Progenitor cell of endocrine pancreas (in vitro differentiated cells): ENCODE data around the gene SLC25A27. TPM values are rescaled to one million over a fixed set of nuclear protein-coding genes. Genes with fewer than 3 reads are reported as not detected.
"Not testable (repeated sequence)": the region's sequence is repeated elsewhere in the genome, so short reads cannot be mapped to it uniquely, and the experiment has no call there.

Experiments
- DNase-seq: peaks from one replicate; pipeline ENCODE4 v3.0.0; 2021; ENCODE audit warnings: low spot score; ENCODE audit not compliant: unreplicated experiment
- H3K27ac Mint-ChIP-seq: 2 replicates; pipeline ENCODE4 v1.8.0; 2021; ENCODE audit warnings: mild to moderate bottlenecking, moderate library complexity, mixed read lengths
- H3K27me3 Mint-ChIP-seq: 2 replicates; pipeline ENCODE4 v1.8.0; 2021; ENCODE audit warnings: mixed read lengths
- H3K36me3 Mint-ChIP-seq: 2 replicates; pipeline ENCODE4 v1.8.0; 2022; ENCODE audit warnings: mixed read lengths; ENCODE audit not compliant: insufficient read depth
- H3K4me1 Mint-ChIP-seq: 2 replicates; pipeline ENCODE4 v1.8.0; 2021; ENCODE audit warnings: low read depth, mixed read lengths
- H3K4me3 Mint-ChIP-seq: 2 replicates; pipeline ENCODE4 v1.8.0; 2021; ENCODE audit warnings: low read depth, mild to moderate bottlenecking, moderate library complexity, mixed read lengths
- H3K9me3 Mint-ChIP-seq: 2 replicates; pipeline ENCODE4 v1.8.0; 2021; ENCODE audit warnings: low read depth, mixed read lengths
- total RNA-seq: library from RNA; stranded (reverse); gene quantifications from 2 replicates; pipeline ENCODE4 v1.2.1, GENCODE V29; 2021
- TF ChIP-seq, protein P1 (sequence below): fragments of 200-600 bp; sonication (generic); IDR thresholded peaks from one replicate; pipeline ENCODE4 v1.5.0; 2021; ENCODE audit warnings: antibody characterized with exemption, mild to moderate bottlenecking; ENCODE audit not compliant: unreplicated experiment

SLC25A27 gene
- total RNA-seq, 1 donor from 2014 or later = 31.9 TPM

DNA sequence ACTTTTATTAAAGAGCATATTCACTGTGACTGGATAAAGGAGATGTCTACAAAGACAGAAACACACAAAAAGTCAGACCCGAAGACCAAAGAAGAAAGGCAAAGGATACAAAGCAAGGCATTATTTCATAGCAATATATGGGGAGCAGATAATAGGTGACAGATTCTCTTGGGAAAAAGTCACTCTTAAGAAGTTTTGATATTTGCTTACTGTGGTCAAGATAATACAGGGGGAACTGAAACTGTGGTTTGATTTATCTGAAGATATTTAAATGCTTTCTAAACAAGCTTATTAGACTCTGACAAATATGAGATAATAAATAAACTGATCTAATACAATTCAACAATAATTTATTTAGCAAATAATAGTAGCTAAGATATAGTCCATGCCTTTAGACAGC, 14.8 kb upstream of the SLC25A27 start:
- peaks cover 3% of the 10 kb centered on the region for H3K9me3 Mint-ChIP-seq
- no peak overlapping the region for H3K4me3 Mint-ChIP-seq
- H3K4me1 Mint-ChIP-seq = peaks cover 17% of the 10 kb centered on the region
- peaks cover 3% of the 10 kb centered on the region for H3K36me3 Mint-ChIP-seq
- no peak overlapping the region for H3K27ac Mint-ChIP-seq
- no peaks in the 10 kb centered on the region for H3K27me3 Mint-ChIP-seq
- no peak for DNase-seq
- TF ChIP-seq, protein P1, sequence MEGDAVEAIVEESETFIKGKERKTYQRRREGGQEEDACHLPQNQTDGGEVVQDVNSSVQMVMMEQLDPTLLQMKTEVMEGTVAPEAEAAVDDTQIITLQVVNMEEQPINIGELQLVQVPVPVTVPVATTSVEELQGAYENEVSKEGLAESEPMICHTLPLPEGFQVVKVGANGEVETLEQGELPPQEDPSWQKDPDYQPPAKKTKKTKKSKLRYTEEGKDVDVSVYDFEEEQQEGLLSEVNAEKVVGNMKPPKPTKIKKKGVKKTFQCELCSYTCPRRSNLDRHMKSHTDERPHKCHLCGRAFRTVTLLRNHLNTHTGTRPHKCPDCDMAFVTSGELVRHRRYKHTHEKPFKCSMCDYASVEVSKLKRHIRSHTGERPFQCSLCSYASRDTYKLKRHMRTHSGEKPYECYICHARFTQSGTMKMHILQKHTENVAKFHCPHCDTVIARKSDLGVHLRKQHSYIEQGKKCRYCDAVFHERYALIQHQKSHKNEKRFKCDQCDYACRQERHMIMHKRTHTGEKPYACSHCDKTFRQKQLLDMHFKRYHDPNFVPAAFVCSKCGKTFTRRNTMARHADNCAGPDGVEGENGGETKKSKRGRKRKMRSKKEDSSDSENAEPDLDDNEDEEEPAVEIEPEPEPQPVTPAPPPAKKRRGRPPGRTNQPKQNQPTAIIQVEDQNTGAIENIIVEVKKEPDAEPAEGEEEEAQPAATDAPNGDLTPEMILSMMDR = no peak

DNA sequence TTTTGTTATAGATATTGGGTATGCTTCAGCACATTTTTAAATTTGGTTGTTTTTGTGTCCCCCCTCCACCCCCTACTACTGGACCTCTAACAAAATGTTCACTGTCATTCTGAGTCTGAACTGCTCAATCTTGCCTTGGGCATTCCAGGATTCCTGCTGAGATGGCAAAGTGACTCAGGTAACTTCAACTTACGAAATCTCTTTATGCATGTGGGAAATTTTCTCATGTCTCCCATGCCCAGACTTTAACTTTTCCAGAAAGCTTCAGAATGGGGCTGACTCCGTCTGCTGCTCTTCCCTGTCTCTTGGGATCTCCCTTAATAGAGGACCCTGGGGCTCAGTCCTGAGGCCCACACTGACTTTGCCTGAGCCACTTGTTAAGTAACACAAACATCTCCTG, 14.1 kb upstream of the SLC25A27 start:
- no peak for DNase-seq
- H3K27ac Mint-ChIP-seq = no peak overlapping the region
- no peak overlapping the region for H3K4me3 Mint-ChIP-seq
- peaks cover 4% of the 10 kb centered on the region for H3K9me3 Mint-ChIP-seq
- peaks cover 5% of the 10 kb centered on the region for H3K36me3 Mint-ChIP-seq
- H3K4me1 Mint-ChIP-seq = peaks cover 17% of the 10 kb centered on the region
- no peaks in the 10 kb centered on the region for H3K27me3 Mint-ChIP-seq
- TF ChIP-seq, protein P1 = no peak

DNA sequence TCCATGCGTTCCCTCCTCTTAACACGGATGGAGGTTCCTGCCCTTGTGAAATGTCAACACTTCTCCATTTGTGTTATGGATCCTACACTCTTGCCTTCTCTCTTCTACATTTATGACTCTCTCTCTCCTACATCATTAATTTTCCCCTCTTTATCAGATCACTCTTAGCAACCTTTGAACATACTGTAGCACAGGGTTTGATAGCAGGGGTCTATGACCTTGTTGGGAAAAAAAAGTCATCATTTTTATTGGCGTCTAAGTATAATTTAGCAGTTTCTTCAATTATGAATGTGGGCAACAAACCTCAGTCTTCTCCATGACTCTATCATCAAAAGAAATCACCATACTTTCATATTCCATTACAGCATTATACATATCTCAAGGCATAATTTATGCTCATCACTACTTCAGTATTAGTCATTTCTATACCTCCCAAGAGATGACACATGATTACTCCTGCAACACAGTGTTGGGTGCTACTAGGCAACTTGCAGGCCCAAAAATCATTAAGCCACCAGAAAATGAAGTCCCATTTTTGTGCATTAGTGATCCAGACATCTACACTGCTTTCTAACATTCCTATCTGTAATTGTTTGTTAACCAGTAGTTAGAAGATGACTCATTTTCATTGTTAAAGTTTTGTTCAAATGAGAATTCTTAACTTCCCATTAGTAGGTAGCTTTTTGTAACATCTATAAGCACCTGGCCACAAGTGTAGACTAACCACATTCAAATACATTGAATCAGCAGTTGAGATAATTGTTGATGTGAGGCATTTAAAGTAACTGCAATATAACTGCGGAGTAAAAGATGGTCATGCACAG, 9.6 kb upstream of the SLC25A27 start:
- H3K9me3 Mint-ChIP-seq = peaks cover 14% of the 10 kb centered on the region
- no peak for DNase-seq
- H3K27ac Mint-ChIP-seq = no peak overlapping the region
- peaks cover 24% of the 10 kb centered on the region for H3K36me3 Mint-ChIP-seq
- H3K27me3 Mint-ChIP-seq = no peaks in the 10 kb centered on the region
- TF ChIP-seq, protein P1 = no peak
- no peak overlapping the region for H3K4me3 Mint-ChIP-seq
- H3K4me1 Mint-ChIP-seq = peaks cover 11% of the 10 kb centered on the region

DNA sequence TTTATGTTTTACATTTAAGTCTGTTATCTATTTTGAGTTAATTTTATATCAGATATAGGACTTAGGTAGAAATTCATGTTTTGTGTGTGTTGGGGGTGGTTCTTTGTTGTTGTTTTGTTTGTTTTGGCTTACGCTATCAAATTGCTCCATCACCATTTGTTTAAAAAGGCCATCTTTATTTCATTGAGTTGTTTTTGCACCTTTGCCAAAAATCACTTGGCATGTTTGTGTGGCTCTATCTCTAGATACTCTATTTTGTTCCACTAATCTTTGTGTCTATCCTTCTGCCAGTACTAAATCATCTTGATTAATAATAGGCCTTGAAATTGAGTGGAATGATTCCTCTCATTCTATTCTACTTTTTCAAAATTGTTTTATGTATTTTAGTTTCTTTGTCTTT, 7.5 kb upstream of the SLC25A27 start:
- H3K4me3 Mint-ChIP-seq = no peak overlapping the region
- H3K4me1 Mint-ChIP-seq = peaks cover 6% of the 10 kb centered on the region
- TF ChIP-seq, protein P1 = no peak
- peaks cover 14% of the 10 kb centered on the region for H3K9me3 Mint-ChIP-seq
- H3K27me3 Mint-ChIP-seq = no peaks in the 10 kb centered on the region
- no peak for DNase-seq
- peaks cover 27% of the 10 kb centered on the region for H3K36me3 Mint-ChIP-seq
- no peak overlapping the region for H3K27ac Mint-ChIP-seq

DNA sequence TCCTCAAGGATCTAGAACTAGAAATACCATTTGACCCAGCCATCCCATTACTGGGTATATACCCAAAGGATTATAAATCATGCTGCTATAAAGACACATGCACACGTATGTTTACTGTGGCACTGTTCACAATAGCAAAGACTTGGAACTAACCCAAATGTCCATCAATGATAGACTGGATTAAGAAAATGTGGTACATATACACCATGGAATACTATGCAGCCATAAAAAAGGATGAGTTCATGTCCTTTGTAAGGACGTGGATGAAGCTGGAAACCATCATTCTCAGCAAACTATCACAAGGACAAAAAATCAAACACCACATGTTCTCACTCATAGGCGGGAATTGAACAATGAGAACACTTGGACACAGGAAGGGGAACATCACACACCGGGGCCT, 4.7 kb upstream of the SLC25A27 start:
- peaks cover 22% of the 10 kb centered on the region for H3K36me3 Mint-ChIP-seq
- H3K4me3 Mint-ChIP-seq, H3K9me3 Mint-ChIP-seq, DNase-seq, H3K27ac Mint-ChIP-seq, H3K27me3 Mint-ChIP-seq: not testable (repeated sequence)
- peaks cover 11% of the 10 kb centered on the region for H3K4me1 Mint-ChIP-seq

DNA sequence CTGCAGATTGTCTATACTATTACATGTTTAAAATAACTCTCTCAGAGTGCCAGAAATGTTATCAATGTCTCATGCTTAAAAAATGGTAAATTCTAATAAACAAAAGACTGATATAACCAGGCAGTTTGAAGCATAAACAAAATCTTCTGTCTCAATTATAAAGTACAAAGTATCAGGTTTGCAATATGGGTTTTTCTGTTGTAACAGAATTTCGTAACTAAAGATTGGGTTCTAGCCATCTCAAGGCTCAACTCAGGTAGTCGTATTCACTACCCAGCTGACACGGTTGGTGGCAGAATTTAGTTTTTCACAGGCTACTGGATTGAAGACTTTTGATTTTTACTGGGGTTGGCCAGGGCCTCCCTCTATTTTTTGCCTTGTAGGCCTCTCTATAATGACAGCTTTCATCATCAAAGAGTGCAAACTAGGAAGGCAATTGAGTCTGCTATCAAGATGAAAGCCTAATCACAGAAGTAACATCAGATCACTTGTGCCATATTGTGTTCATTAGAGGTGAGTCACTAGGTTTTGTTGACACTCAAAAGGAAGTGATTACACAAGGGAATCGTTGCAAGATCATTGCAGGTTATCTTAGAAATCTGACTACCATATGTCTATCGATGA, 3.8 kb upstream of the SLC25A27 start:
- peaks cover 10% of the 10 kb centered on the region for H3K9me3 Mint-ChIP-seq
- H3K27me3 Mint-ChIP-seq = peaks cover 5% of the 10 kb centered on the region
- TF ChIP-seq, protein P1 = no peak
- peaks cover 15% of the 10 kb centered on the region for H3K4me1 Mint-ChIP-seq
- no peak for DNase-seq
- no peak overlapping the region for H3K27ac Mint-ChIP-seq
- H3K36me3 Mint-ChIP-seq = peaks cover 22% of the 10 kb centered on the region
- no peak overlapping the region for H3K4me3 Mint-ChIP-seq
